Stimulated activated CD4-positive, alpha-beta T cell treated with anti-CD3 and anti-CD28 coated beads, Interleukin-12 subunit alpha, Interleukin-12 subunit beta, amount 100 ng/mL, for 24 hours (primary cell): ENCODE measurements around the gene ARHGEF11.

Experiments
- DNase-seq, 2 experiments: peaks; one replicate each; pipeline ENCODE4 v3.0.0-alpha.2; 2020; ENCODE audit warnings: low read depth in 2 of 2

The ARHGEF11 gene

GRCh38 chr1:156949127-156949526 lies 96.4 kb downstream of the ARHGEF11 start:
- DNase-seq: no peak

- DNase-seq: no peak
These were observed 96.8 kb downstream of the ARHGEF11 start for GRCh38 chr1:156948708-156949107.

GRCh38 chr1:156947818-156948525 lies 97.6 kb downstream of the ARHGEF11 start:
- no peak for DNase-seq

- DNase-seq: no peak
These were observed 98.4 kb downstream of the ARHGEF11 start for GRCh38 chr1:156947127-156947526.

- no peak for DNase-seq
These were observed 99.5 kb downstream of the ARHGEF11 start for GRCh38 chr1:156945881-156946661.

- DNase-seq: no peak
These were observed 100.7 kb downstream of the ARHGEF11 start for GRCh38 chr1:156944848-156945247.

GRCh38 chr1:156944268-156944667 lies 101.3 kb downstream of the ARHGEF11 start:
- DNase-seq: no peak

- DNase-seq: no peak
These were observed 101.8 kb downstream of the ARHGEF11 start for GRCh38 chr1:156943756-156944155.

- DNase-seq: no peak
These were observed 103.0 kb downstream of the ARHGEF11 start for GRCh38 chr1:156942576-156942975.

GRCh38 chr1:156942176-156942575 lies 103.4 kb downstream of the ARHGEF11 start:
- no peak for DNase-seq

- no peak for DNase-seq
These were observed 103.9 kb downstream of the ARHGEF11 start for GRCh38 chr1:156941675-156942074.

- DNase-seq: no peak
These were observed 105.7 kb downstream of the ARHGEF11 start for GRCh38 chr1:156939786-156940334.

- no peak for DNase-seq
These were observed 106.7 kb downstream of the ARHGEF11 start for GRCh38 chr1:156938813-156939212.

- DNase-seq: no peak
These were observed 107.7 kb downstream of the ARHGEF11 start for GRCh38 chr1:156937883-156938282.

GRCh38 chr1:156936721-156937220 lies 108.8 kb downstream of the ARHGEF11 start:
- no peak for DNase-seq

GRCh38 chr1:156936191-156936590 lies 109.4 kb downstream of the ARHGEF11 start:
- DNase-seq: no peak

- DNase-seq: no peak
These were observed 109.9 kb downstream of the ARHGEF11 start for GRCh38 chr1:156935505-156936128.

- DNase-seq: no peak
These were observed 112.4 kb downstream of the ARHGEF11 start for GRCh38 chr1:156933136-156933535.

GRCh38 chr1:156931974-156932710 lies 113.4 kb downstream of the ARHGEF11 start:
- DNase-seq: no peak

GRCh38 chr1:156931211-156931952 lies 114.2 kb downstream of the ARHGEF11 start:
- DNase-seq: no peak

GRCh38 chr1:156930483-156930882 lies 115.1 kb downstream of the ARHGEF11 start:
- DNase-seq: no peak
